Epithelial cell of esophagus (primary cell): ENCODE results near the gene NTM.

Source experiments
- DNase-seq: peaks from one replicate; pipeline ENCODE4 v3.0.0; 2010; ENCODE audit warnings: low read depth
- H3K4me3 ChIP-seq: 2 replicates; pipeline ENCODE4 v1.5.1; 2011; ENCODE audit warnings: mild to moderate bottlenecking, low read length, control low read depth
- CTCF ChIP-seq: IDR thresholded peaks from 2 replicates; pipeline ENCODE4 v1.5.1; 2011; ENCODE audit warnings: low read depth, mild to moderate bottlenecking, low read length, control low read depth, inconsistent platforms; ENCODE audit not compliant: insufficient read depth; ENCODE audit errors: missing control alignments

The NTM gene

DNA sequence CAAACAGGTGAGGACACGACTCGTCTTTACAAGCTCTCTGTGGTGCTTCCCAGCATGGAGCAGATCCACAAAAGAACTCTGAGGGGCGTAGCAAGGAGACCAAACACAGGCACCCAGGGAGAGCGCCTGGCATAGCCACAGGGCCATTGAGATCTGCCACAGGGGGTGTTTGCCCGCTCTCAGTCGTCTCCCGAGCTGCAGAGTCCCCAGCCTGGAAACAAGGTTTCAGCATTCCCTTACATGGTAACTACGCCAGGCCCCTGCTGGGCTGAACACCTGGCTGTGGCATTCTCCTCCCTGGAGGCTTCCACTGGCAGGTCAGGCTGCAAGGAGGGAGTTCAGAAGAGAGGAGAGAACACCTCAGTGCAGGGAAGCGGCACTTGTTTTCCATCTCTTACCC lies 962.1 kb downstream of the NTM start:
- no peak for TF ChIP-seq CTCF
- H3K4me3 ChIP-seq = no peak overlapping the region
- DNase-seq = no peak

DNA sequence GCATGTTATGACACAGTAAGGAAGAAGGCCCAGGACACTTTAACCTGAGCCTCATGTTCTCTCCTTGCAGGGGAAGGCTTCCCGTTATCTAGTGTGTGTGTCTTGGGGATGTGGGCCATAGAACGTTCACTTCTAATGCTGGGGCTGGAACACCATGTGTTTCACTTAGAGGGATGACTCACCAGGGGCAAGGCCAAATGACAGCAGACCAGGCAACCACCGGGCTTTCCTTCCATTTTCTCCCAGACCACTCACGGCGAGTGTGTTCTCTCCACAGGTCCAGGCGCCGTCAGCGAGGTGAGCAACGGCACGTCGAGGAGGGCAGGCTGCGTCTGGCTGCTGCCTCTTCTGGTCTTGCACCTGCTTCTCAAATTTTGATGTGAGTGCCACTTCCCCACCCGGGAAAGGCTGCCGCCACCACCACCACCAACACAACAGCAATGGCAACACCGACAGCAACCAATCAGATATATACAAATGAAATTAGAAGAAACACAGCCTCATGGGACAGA lies 964.4 kb downstream of the NTM start:
- no peak for TF ChIP-seq CTCF
- no peak overlapping the region for H3K4me3 ChIP-seq
- no peak for DNase-seq

- TF ChIP-seq CTCF = no peak
- no peak for DNase-seq
Measured at GRCh38 chr11:132335311-132335710, 964.9 kb downstream of the NTM start.

DNA sequence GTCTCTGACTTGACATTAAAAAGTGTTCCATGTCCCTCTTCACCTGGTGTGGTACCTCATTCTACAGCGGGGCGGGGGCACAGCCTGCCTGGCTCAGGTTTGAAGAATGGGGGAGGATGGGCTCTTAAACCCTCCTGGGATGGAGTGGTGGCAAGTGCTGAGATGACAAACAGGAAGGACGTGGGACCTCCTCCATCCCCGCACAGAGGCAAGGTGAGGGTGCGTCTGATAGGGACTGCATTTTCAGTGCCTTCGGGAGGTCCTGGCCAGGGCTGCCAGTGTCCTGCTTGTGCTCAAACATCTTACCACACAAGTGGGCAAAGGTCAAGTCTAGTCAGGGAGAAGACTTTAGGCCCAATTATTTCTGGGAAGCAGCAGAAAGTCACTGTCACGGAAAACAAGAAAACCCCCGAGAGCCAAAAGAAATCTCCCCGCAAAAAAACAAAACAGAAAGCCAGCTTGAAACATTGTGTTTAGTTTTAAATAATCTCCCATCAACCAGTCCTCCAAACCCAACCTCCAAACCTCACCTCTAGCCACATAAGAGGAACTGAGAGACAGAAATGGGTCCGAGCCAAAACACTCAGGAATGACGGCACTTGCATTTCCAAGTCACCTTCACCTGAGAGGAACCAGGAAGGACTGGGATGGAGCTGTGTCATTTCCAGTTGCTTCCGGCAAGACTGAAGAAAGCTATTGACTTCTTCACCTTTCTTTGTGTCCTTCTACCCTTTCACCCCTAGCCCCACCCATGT lies 966.5 kb downstream of the NTM start:
- no peak overlapping the region for H3K4me3 ChIP-seq
- no peak for TF ChIP-seq CTCF
- DNase-seq = no peak

More at GRCh38 chr11:132335311-132335710, 964.9 kb downstream of the NTM start:
- no peak overlapping the region for H3K4me3 ChIP-seq

DNA sequence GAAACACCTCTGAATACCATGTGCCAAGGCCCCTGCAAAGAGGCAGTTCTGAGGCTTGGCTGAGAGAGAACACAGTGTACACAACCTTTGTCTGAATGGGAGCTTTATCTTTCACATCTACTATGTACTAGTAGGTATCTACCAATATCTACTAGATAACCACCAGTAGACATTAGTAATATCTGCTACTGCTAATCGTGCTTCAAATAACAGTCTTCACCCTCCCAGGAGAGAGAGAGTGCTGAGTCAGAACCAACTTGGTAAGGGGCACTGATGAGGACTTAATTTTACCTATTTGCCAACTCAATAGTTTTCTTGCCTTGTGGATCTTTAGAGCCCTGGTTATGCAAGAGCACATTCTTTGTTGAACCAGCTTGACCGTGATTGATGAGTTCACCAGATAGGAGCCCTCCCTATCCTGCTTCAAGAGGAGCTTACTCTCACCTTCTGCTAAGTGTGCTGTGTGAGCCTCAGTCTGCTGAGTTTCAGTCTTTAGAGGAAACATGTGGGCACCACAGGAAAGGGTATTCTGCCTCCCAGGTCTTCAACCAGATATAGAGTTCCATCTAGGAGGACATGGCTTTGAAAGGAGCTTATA lies 967.5 kb downstream of the NTM start:
- no peak for TF ChIP-seq CTCF
- no peak overlapping the region for H3K4me3 ChIP-seq
- DNase-seq = peak; percentile 44

- no peak for TF ChIP-seq CTCF
- H3K4me3 ChIP-seq = no peak overlapping the region
- DNase-seq = no peak
Measured at GRCh38 chr11:132342408-132342807, 972.0 kb downstream of the NTM start.
